KOPT-K1 (cell line): ENCODE measurements around the gene B2M.
"Not testable (repeated sequence)": the region's sequence is repeated elsewhere in the genome, so short reads cannot be mapped to it uniquely, and the experiment has no call there.

Experiments
- H3K27ac ChIP-seq: fragments of 200-600 bp; sonication (generic); 2 replicates; pipeline ENCODE4 v1.5.1; 2016; ENCODE audit warnings: antibody characterized with exemption, mild to moderate bottlenecking, low read depth, low read length; ENCODE audit not compliant: poor library complexity, severe bottlenecking
- H3K36me3 ChIP-seq: fragments of 200-600 bp; sonication (generic); 2 replicates; pipeline ENCODE4 v1.5.1; 2017; ENCODE audit warnings: antibody characterized with exemption, mild to moderate bottlenecking, low read length, moderate library complexity; ENCODE audit not compliant: insufficient read depth
- H3K9me3 ChIP-seq: fragments of 200-600 bp; sonication (generic); 2 replicates; pipeline ENCODE4 v1.5.1; 2017; ENCODE audit warnings: antibody characterized with exemption, low read length, mild to moderate bottlenecking; ENCODE audit not compliant: insufficient read depth, poor library complexity, severe bottlenecking

The B2M gene

GRCh38 chr15:44689318-44689717, 22.0 kb upstream of the B2M start:
- not testable (repeated sequence) for H3K9me3 ChIP-seq, H3K27ac ChIP-seq, H3K36me3 ChIP-seq

GRCh38 chr15:44690245-44690644, 21.1 kb upstream of the B2M start:
- not testable (repeated sequence) for H3K36me3 ChIP-seq, H3K9me3 ChIP-seq, H3K27ac ChIP-seq

GRCh38 chr15:44692659-44693058, 18.7 kb upstream of the B2M start:
- no peaks in the 10 kb centered on the region for H3K9me3 ChIP-seq
- H3K27ac ChIP-seq = no peak overlapping the region
- no peaks in the 10 kb centered on the region for H3K36me3 ChIP-seq

GRCh38 chr15:44694416-44694815, 16.9 kb upstream of the B2M start:
- no peak overlapping the region for H3K27ac ChIP-seq
- H3K36me3 ChIP-seq = no peaks in the 10 kb centered on the region

GRCh38 chr15:44695294-44695693, 16.0 kb upstream of the B2M start:
- Histone ChIP-seq H3K27ac (no peak overlapping the region), H3K36me3 (no peaks in the 10 kb centered on the region), H3K9me3 (no peaks in the 10 kb centered on the region)

More at GRCh38 chr15:44694416-44694815, 16.9 kb upstream of the B2M start:
- H3K9me3 ChIP-seq = no peaks in the 10 kb centered on the region

- H3K27ac ChIP-seq = no peak overlapping the region
- no peaks in the 10 kb centered on the region for H3K36me3 ChIP-seq
- no peaks in the 10 kb centered on the region for H3K9me3 ChIP-seq
Measured at GRCh38 chr15:44697014-44697413, 14.3 kb upstream of the B2M start.

GRCh38 chr15:44698641-44699040, 12.7 kb upstream of the B2M start:
- Histone ChIP-seq H3K27ac (no peak overlapping the region), H3K9me3 (peaks cover 4% of the 10 kb centered on the region), H3K36me3 (no peaks in the 10 kb centered on the region)

GRCh38 chr15:44700676-44701075, 10.6 kb upstream of the B2M start:
- H3K36me3 ChIP-seq, H3K27ac ChIP-seq, H3K9me3 ChIP-seq: not testable (repeated sequence)

GRCh38 chr15:44705986-44706385, 5.3 kb upstream of the B2M start:
- H3K36me3 ChIP-seq = no peaks in the 10 kb centered on the region
- peaks cover 9% of the 10 kb centered on the region for H3K9me3 ChIP-seq
- H3K27ac ChIP-seq = no peak overlapping the region

GRCh38 chr15:44706401-44706800, 4.9 kb upstream of the B2M start:
- no peaks in the 10 kb centered on the region for H3K36me3 ChIP-seq
- no peak overlapping the region for H3K27ac ChIP-seq
- peaks cover 9% of the 10 kb centered on the region for H3K9me3 ChIP-seq

GRCh38 chr15:44706946-44707636, 4.2 kb upstream of the B2M start:
- H3K27ac ChIP-seq = no peak overlapping the region
- no peaks in the 10 kb centered on the region for H3K36me3 ChIP-seq
- H3K9me3 ChIP-seq = peaks cover 9% of the 10 kb centered on the region

- peak overlapping the region; percentile 98 for H3K27ac ChIP-seq
Measured at GRCh38 chr15:44710236-44711095, 851 bp upstream of the B2M start.

GRCh38 chr15:44711743-44712345, 527 bp downstream of the B2M start:
- H3K36me3 ChIP-seq = peaks cover 36% of the 10 kb centered on the region
- H3K27ac ChIP-seq = peak overlapping the region; percentile 98

More at GRCh38 chr15:44710236-44711095, 851 bp upstream of the B2M start:
- peaks cover 22% of the 10 kb centered on the region for H3K36me3 ChIP-seq
- H3K9me3 ChIP-seq = no peaks in the 10 kb centered on the region

GRCh38 chr15:44712346-44713005, 1.2 kb downstream of the B2M start:
- Histone ChIP-seq H3K36me3 (peaks cover 42% of the 10 kb centered on the region), H3K9me3 (no peaks in the 10 kb centered on the region), H3K27ac (peak overlapping the region; percentile 98)

More at GRCh38 chr15:44711743-44712345, 527 bp downstream of the B2M start:
- no peaks in the 10 kb centered on the region for H3K9me3 ChIP-seq
